IPS-18a (cell line): Measurements from ENCODE around the gene ZDHHC14.

Experiments used
- H3K27ac ChIP-seq: one replicate; pipeline ENCODE4 v1.5.1; 2013; ENCODE audit warnings: low read length
- H3K27me3 ChIP-seq: one replicate; pipeline ENCODE4 v1.6.1; 2013; ENCODE audit warnings: mild to moderate bottlenecking, low read length; ENCODE audit not compliant: control insufficient read depth, insufficient read depth
- H3K36me3 ChIP-seq: one replicate; pipeline ENCODE4 v1.6.1; 2013; ENCODE audit warnings: low read depth, low read length; ENCODE audit not compliant: control insufficient read depth
- H3K4me1 ChIP-seq: one replicate; pipeline ENCODE4 v1.6.1; 2013; ENCODE audit warnings: low read depth, low read length; ENCODE audit not compliant: control insufficient read depth
- H3K4me3 ChIP-seq: one replicate; pipeline ENCODE4 v1.5.1; 2013; ENCODE audit warnings: low read length
- H3K9ac ChIP-seq: one replicate; pipeline ENCODE4 v1.6.1; 2013; ENCODE audit warnings: mild to moderate bottlenecking, low read length, moderate library complexity
- H3K9me3 ChIP-seq: one replicate; pipeline ENCODE4 v1.6.1; 2013; ENCODE audit warnings: low read depth, low read length; ENCODE audit not compliant: control insufficient read depth

ZDHHC14 gene

DNA sequence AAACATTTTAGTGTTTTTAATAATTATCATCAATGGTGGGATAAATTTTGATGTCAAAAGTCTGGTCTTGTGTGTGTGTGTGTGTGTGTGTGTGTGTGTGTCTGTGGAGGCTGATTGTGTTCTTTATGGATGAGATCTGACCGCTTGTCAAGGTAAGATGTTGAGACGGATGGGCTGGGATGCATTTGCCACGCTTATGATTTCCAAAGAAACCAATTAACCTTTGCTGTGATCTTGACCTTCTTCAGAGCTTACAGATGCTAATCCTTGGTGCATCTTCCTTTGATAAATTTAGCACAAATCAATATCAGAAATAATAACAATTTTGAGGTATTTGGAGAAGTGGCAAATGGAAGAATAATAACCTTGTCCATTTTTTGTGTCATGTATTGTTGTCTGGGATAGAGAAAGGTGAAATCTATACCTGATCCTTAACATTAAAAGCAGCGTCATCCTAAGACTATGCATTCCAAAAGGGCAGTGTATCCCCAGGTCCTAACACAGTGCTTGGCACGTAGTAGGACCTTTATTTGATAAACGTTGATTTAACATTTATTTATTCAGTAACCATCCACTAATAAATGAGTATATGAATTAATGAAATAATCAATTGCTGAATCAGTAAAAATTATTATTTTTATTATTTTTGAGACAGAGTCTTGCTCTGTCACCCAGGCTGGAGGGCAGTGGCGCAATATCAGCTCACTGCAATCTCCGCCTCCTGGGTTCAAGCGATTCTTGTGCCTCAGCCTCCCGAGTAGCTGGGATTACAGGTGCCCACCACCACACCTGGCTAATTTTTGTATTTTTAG lies 70.1 kb downstream of the ZDHHC14 start:
- no peak overlapping the region for H3K9ac ChIP-seq
- no peaks in the 10 kb centered on the region for H3K27me3 ChIP-seq
- H3K27ac ChIP-seq = no peak overlapping the region
- H3K4me1 ChIP-seq = peaks cover 5% of the 10 kb centered on the region
- no peak overlapping the region for H3K4me3 ChIP-seq
- H3K36me3 ChIP-seq = no peaks in the 10 kb centered on the region
- H3K9me3 ChIP-seq = no peaks in the 10 kb centered on the region

DNA sequence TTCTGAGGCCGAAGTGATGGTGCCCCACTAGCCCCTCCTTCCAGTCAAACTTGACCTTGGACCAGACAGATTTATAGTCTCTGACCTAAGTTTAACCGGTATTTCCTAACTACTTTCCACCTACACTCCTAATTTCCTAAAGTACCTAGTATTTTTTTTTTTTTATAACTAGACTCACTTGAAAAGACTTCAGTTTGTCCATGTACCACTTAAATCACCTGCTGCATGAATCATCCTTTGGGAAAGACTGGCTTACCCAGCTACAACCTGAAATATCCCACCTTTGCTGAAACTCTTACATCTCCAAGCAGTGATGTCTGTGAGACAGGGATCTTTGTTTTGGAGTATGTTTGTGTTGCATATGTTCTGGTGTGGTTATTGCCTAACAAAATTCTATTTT lies 71.1 kb downstream of the ZDHHC14 start:
- no peak overlapping the region for H3K4me3 ChIP-seq
- peaks cover 5% of the 10 kb centered on the region for H3K4me1 ChIP-seq
- H3K27ac ChIP-seq = no peak overlapping the region
- H3K36me3 ChIP-seq = no peaks in the 10 kb centered on the region
- H3K9ac ChIP-seq = no peak overlapping the region
- H3K9me3 ChIP-seq = no peaks in the 10 kb centered on the region
- no peaks in the 10 kb centered on the region for H3K27me3 ChIP-seq

- no peak overlapping the region for H3K4me3 ChIP-seq
- H3K27ac ChIP-seq = no peak overlapping the region
- no peaks in the 10 kb centered on the region for H3K27me3 ChIP-seq
- H3K9me3 ChIP-seq = no peaks in the 10 kb centered on the region
- no peak overlapping the region for H3K9ac ChIP-seq
- H3K36me3 ChIP-seq = no peaks in the 10 kb centered on the region
- peaks cover 5% of the 10 kb centered on the region for H3K4me1 ChIP-seq
Measured at GRCh38 chr6:157453131-157453530, 72.1 kb downstream of the ZDHHC14 start.

- Histone ChIP-seq H3K27me3 (no peaks in the 10 kb centered on the region), H3K36me3 (no peaks in the 10 kb centered on the region), H3K9ac (no peak overlapping the region), H3K9me3 (no peaks in the 10 kb centered on the region), H3K27ac (no peak overlapping the region), H3K4me3 (no peak overlapping the region), H3K4me1 (peaks cover 5% of the 10 kb centered on the region)
Measured at GRCh38 chr6:157453978-157454377, 73.0 kb downstream of the ZDHHC14 start.

DNA sequence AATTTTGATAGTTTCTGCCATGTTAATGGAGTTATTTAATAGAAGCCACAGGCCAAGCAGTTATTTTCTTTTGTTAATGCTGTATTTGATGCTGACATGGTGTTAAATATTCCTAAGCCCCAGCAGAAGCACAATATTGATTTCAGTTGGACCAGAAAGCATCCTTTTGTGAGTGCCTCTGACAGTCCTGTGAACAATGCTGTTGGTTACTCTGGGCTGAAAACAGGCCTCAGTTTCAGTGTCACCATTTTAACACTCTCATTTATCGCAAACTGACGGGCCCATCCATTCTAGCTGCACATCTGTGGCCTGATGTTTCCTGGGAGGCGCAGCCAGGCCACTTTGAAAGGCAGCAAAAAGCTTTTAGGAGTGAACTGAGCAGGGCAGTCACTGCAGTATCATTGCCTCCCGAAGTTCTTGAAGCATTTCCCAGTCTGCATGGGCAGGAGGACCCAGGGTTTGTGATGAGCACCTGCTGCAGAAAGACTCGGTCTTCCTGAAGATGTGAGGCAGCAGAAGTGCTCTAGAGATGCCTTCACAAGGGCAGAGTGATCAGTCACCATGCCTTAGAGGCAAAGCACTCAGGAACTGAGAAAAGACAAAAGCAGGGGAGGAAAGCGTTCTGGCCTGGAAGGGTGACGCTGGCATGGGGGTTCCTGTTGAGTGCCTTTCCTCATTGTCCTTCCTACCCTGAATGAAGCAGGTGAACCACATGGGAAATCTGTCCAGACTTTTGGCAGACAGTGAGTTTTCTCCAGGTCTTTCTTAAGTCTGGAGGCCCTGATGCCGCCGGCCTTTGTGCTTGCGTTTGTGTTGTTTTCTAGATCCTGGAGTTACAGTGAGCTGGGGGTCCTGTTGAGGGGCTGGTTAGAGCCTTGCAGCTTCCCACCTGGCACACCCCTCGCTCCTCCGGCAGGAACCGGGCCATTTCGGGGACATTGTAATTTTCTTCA lies 74.0 kb downstream of the ZDHHC14 start:
- Histone ChIP-seq H3K4me1 (peaks cover 5% of the 10 kb centered on the region), H3K27ac (no peak overlapping the region), H3K9me3 (no peaks in the 10 kb centered on the region), H3K27me3 (no peaks in the 10 kb centered on the region), H3K4me3 (no peak overlapping the region), H3K36me3 (no peaks in the 10 kb centered on the region), H3K9ac (no peak overlapping the region)

DNA sequence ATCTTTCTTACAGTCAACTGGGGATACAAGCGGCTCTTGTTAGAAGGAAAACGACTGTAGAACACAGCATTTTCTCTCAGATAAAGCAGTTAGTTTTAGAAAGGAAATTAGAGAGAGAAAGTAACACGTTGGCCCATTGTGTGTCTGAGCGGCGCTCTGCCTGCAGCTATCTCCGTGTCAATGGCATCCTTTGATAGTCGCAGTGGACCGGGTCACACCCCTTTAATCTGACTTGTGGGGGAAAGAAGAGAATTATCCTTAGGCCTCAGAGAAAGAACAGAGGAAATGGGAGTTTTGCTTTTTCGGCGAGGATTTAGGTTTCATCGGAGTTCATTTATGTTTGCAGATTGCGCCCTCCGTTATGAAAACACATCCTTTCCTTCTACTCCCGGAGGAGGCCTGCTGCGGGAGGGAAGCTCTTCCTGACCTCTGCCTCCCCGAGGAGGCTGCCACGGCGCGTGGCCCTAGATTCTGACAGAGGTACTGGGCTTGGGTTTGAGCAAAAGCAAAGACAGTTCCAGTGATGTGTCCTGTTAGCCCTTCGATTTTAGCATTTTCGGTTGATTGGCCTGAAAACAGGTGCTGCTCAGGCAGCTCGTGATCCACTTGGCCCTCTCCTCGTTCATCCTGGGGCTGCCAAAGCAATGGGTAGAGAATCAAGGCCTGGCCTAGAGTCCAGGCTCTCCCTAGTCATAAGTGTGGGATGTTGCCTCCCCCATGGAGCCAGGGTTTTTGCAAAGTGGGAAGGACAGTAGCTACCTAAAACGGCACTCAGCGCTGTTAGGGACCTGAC lies 74.9 kb downstream of the ZDHHC14 start:
- Histone ChIP-seq H3K27ac (no peak overlapping the region), H3K27me3 (no peaks in the 10 kb centered on the region)

DNA sequence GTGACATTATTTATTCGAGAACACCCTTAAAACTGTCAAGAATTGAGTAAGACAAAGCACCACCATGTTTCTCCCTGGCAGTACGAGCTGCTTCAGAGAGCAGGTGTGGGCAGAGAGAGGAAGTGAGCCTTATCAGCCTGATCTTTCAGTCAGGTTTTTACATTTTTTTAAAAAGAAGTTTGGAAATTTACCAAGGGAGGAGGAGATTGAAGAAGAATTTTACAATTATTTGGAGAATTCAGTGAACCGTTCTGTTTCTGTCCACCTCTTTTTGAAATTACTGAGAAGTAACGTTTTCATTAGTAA lies 75.5 kb downstream of the ZDHHC14 start:
- Histone ChIP-seq H3K27ac (no peak overlapping the region), H3K4me3 (no peak overlapping the region), H3K9me3 (no peaks in the 10 kb centered on the region), H3K36me3 (no peaks in the 10 kb centered on the region), H3K27me3 (no peaks in the 10 kb centered on the region), H3K9ac (no peak overlapping the region), H3K4me1 (peaks cover 5% of the 10 kb centered on the region)

More for the DNA sequence above, 74.9 kb downstream of the ZDHHC14 start:
- Histone ChIP-seq H3K9ac (no peak overlapping the region), H3K4me3 (no peak overlapping the region), H3K4me1 (peaks cover 5% of the 10 kb centered on the region), H3K36me3 (no peaks in the 10 kb centered on the region), H3K9me3 (no peaks in the 10 kb centered on the region)

DNA sequence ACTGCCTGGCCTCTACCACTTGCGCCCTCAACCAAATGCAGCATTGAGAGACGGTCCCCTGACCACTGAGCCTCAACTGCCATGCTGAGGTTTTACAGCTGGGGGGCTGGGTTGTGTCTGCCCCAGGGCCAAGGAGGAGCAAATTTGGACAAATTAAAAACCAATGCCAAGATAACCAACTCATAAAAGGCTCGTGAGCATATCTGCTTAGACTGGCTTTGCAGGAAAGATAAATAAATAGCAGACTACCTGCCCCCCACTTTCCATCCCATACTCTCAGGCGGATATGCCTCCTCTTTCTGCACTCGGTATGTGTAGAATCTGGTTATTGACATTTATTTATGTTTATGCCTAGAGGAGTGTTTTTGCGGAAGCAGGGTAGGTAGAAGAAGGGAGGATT lies 76.8 kb downstream of the ZDHHC14 start:
- H3K4me3 ChIP-seq = no peak overlapping the region
- H3K36me3 ChIP-seq = no peaks in the 10 kb centered on the region
- no peaks in the 10 kb centered on the region for H3K9me3 ChIP-seq
- no peak overlapping the region for H3K9ac ChIP-seq
- H3K4me1 ChIP-seq = peaks cover 12% of the 10 kb centered on the region
- no peak overlapping the region for H3K27ac ChIP-seq
- no peaks in the 10 kb centered on the region for H3K27me3 ChIP-seq

DNA sequence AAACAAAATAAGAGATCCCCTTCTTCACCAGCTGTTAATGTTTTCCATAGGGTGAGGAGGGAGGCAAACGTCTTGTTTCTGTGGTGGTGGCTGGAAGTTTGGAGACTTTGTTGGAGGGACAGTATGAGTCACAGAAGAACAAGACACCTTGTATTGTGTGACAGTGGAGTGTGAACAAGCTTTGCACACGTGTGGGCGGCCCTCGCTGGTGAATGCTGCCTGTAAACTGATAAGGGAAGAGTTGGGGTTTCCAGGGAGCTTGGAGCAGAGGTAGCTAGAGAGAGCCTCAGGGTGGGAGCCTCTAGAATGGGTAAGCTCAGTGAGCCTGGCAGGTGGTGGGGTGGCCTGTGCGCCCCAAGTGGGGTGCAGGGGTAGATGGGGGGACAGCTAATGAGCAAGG lies 78.3 kb downstream of the ZDHHC14 start:
- H3K4me3 ChIP-seq = no peak overlapping the region
- peaks cover 19% of the 10 kb centered on the region for H3K4me1 ChIP-seq
- no peaks in the 10 kb centered on the region for H3K9me3 ChIP-seq
- H3K9ac ChIP-seq = no peak overlapping the region
- H3K27ac ChIP-seq = no peak overlapping the region
- no peaks in the 10 kb centered on the region for H3K36me3 ChIP-seq
- H3K27me3 ChIP-seq = no peaks in the 10 kb centered on the region

DNA sequence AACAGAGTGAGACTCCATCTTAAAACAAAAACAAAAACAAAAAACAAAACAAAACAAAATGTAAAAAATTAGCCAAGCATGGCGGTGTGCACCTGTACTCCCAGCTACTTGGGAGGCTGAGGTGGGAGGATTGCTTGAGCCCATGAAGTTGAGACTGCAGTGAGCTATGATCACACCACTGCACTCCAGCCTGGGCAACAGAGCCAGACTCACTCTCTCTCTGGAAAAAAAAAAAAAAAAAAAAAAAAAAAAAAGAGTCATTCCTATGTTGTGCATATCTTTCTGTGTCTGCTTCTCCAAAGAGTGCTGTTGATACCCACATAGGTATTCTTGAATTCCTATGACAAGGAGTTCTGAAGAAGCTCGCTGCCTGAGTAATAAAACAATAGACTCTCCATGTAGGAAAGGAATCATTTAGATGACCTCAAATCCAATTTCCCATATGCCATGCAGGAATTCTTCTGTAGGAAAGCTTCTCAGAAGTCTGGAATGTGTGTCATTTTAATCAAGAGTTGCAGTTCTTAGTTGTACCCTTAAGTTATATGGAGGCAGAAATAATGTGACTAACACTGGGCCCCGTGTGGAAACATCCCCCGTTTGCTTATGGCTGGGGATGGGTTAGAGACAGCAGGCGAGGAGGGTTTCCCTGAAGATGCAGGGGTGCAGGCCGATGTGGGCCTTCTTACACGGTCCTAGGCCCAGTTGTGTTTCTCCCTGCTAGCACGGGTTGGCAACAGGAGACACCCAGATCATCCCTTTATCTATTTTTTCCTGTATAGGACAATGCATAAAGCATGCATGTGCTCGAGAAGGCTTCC lies 79.4 kb downstream of the ZDHHC14 start:
- Histone ChIP-seq H3K9ac (no peak overlapping the region), H3K27ac (no peak overlapping the region)

More for the DNA sequence above, 79.4 kb downstream of the ZDHHC14 start:
- Histone ChIP-seq H3K9me3 (no peaks in the 10 kb centered on the region), H3K27me3 (no peaks in the 10 kb centered on the region), H3K36me3 (no peaks in the 10 kb centered on the region), H3K4me1 (peaks cover 25% of the 10 kb centered on the region), H3K4me3 (no peak overlapping the region)
